ENCODE measurements around the gene ODAD4. TPM values are rescaled to one million over a fixed set of nuclear protein-coding genes. Genes with fewer than 3 reads are reported as not detected.

Gene ODAD4
- total RNA-seq, 2 experiments from 2014 or later: 2.2 to 2.7 TPM

- no peak for TF ChIP-seq CTCF (IDR thresholded peaks at IDR 0.05)
- CTCF ChIA-PET: interaction anchor here (0.9 to 2.1 kb wide), 6 partner anchors 36 to 149 kb away, joined by 3 to 6 read pairs (median 4); partner anchors contain the start of genes KLHL11, NKIRAS2 and ODAD4
- H3K27me3 ChIP-seq (ENCODE audit: control insufficient read depth in 1 of 2, insufficient read depth in 2 of 2, low read length in 2 of 2): no peaks in the 10 kb centered on the region
- peaks cover 27% of the 10 kb centered on the region for H3K36me3 Mint-ChIP-seq (ENCODE audit: low read depth)
- H3K4me3 ChIP-seq (ENCODE audit: low read length): peak within 1 kb of the TSS; percentile 91
- peaks cover 39% of the 10 kb centered on the region for H3K4me1 Mint-ChIP-seq (ENCODE audit: low read depth)
- ATAC-seq (ENCODE audit: poor library complexity) (peak; percentile 80), DNase-seq (peak; percentile 79 to 96 (median 90))
- no peaks in the 10 kb centered on the region for H3K9me3 ChIP-seq (ENCODE audit: control insufficient read depth in 1 of 2, insufficient read depth in 1 of 2, low read length in 2 of 2)
- peak within 1 kb of the TSS; percentile 94 for H3K27ac Mint-ChIP-seq
- no peaks in the 10 kb centered on the region for H3K27me3 Mint-ChIP-seq
- H3K36me3 ChIP-seq (ENCODE audit: insufficient read depth, low read length): peaks cover 12% of the 10 kb centered on the region
- peak within 1 kb of the TSS; percentile 85 for H3K4me3 Mint-ChIP-seq
- peak within 1 kb of the TSS; percentile 65 to 74 for H3K27ac ChIP-seq (ENCODE audit: low read depth in 1 of 2, low read length in 2 of 2)
- POLR2A ChIA-PET: interaction anchor here (0.6 to 4.4 kb wide), 28 partner anchors 9 to 1394 kb away, joined by 3 to 81 read pairs (median 4); partner anchors contain the start of genes ACLY, BECN1, DHX58 and DNAJC7
- peaks cover 41% of the 10 kb centered on the region for H3K4me1 ChIP-seq (ENCODE audit: insufficient read depth, low read length)
- no peaks in the 10 kb centered on the region for H3K9me3 Mint-ChIP-seq
- intact Hi-C loops (cut with DNase I, micrococcal nuclease): loop anchor here (1.0 to 5.0 kb wide), 5 partner anchors 47 to 188 kb away; partner anchors contain the start of genes DNAJC7 (in 2 of the 2), KLHL11 (in 1 of the 2) and RAB5C (in 1 of the 2)
These were observed 36.2 kb downstream of the ODAD4 start, which contains the start of gene CNP for GRCh38 chr17:41966463-41967140. Gene CNP (plus strand): TSS chr17:41966795. CDS start chr17:41966885, 90 bp downstream.

- H3K36me3 ChIP-seq (ENCODE audit: insufficient read depth, low read length): peaks cover 19% of the 10 kb centered on the region
- intact Hi-C loops (cut with DNase I, micrococcal nuclease): loop anchor here (2.0 to 5.0 kb wide), 4 partner anchors 49 to 187 kb away; partner anchors contain the start of genes DNAJC7 (in 2 of the 2), KLHL11 (in 1 of the 2) and RAB5C (in 1 of the 2)
- DNase-seq (peak in 13 of 14 experiments; percentile 15 to 67 (median 40)), ATAC-seq (ENCODE audit: poor library complexity) (peak; percentile 12)
- H3K9me3 ChIP-seq (ENCODE audit: control insufficient read depth in 1 of 2, insufficient read depth in 1 of 2, low read length in 2 of 2): no peaks in the 10 kb centered on the region
- CTCF ChIA-PET: interaction anchor here (0.5 to 2.1 kb wide), 4 partner anchors 40 to 134 kb away, joined by 3 to 5 read pairs (median 3); partner anchors contain the start of gene KLHL11
- peaks cover 41% of the 10 kb centered on the region for H3K4me1 ChIP-seq (ENCODE audit: insufficient read depth, low read length)
- peaks cover 40% of the 10 kb centered on the region for H3K4me1 Mint-ChIP-seq (ENCODE audit: low read depth)
- H3K36me3 Mint-ChIP-seq (ENCODE audit: low read depth): peaks cover 30% of the 10 kb centered on the region
- peak overlapping the region; percentile 94 for H3K27ac Mint-ChIP-seq
- H3K9me3 Mint-ChIP-seq: no peaks in the 10 kb centered on the region
- POLR2A ChIA-PET: interaction anchor here (0.6 to 4.4 kb wide), 10 partner anchors 37 to 492 kb away, joined by 3 to 81 read pairs (median 4); partner anchors contain the start of genes DHX58, DNAJC7, EIF1 and NKIRAS2
- H3K27me3 ChIP-seq (ENCODE audit: control insufficient read depth in 1 of 2, insufficient read depth in 2 of 2, low read length in 2 of 2): no peaks in the 10 kb centered on the region
- peak overlapping the region; percentile 91 for H3K4me3 ChIP-seq (ENCODE audit: low read length)
- H3K27ac ChIP-seq (ENCODE audit: low read depth in 1 of 2, low read length in 2 of 2): peak overlapping the region; percentile 65 to 74
- TF ChIP-seq CTCF (IDR thresholded peaks at IDR 0.05): no peak
- no peaks in the 10 kb centered on the region for H3K27me3 Mint-ChIP-seq
- H3K4me3 Mint-ChIP-seq: peak overlapping the region; percentile 85
These were observed 36.9 kb downstream of the ODAD4 start for GRCh38 chr17:41967141-41967920.

All from CD4-positive, alpha-beta T cell (primary cell).